Stimulated activated CD4-positive, alpha-beta T cell treated with anti-CD3 and anti-CD28 coated beads, Interleukin-15, amount 100 ng/mL, for 24 hours (primary cell): ENCODE measurements around the gene RSPH1.
"Not testable (repeated sequence)": the region's sequence is repeated elsewhere in the genome, so short reads cannot be mapped to it uniquely, and the experiment has no call there.

Experiments used
- DNase-seq: peaks from one replicate; pipeline ENCODE4 v3.0.0-alpha.2; 2020

The RSPH1 gene

DNA sequence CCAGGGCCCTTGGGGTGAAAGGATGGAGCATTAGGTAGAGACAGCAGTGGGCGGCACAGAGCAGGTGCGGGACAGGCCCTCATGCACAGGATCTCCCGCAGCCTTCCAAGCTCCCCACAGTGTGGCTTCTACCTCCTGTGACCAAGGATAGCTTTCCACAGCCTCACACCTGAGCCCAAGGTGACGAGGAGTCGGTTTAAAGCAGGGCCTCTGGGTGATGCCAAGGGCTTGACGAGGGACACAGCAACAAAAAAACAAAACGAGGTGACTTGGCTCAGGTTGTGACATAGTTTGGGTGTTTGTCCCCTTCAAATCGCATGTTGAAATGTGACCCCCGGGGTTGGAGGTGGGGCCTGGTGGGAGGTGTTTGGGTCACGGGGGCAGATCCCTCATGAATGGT lies 15.3 kb downstream of the RSPH1 start:
- DNase-seq = no peak

- DNase-seq = no peak
Measured at GRCh38 chr21:42479582-42479981, 16.4 kb downstream of the RSPH1 start.

DNA sequence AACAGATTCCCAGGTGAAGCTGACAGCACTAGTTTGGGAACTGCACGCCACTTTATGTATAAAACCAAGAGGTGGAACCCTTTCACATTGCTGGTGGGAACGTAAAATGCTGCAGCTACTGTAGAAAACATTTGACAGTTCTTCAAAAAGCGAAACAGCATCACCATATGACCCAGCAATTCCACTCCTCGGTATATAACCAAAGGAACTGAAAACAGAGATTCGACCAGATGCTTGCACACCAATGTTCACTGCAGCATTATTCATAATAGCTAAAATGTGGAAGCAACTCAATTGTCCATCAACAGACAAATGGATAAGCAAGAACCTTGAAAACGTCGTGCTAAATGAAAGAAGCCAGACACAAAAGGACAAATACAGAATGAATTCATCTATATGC lies 17.5 kb downstream of the RSPH1 start:
- DNase-seq = no peak

DNA sequence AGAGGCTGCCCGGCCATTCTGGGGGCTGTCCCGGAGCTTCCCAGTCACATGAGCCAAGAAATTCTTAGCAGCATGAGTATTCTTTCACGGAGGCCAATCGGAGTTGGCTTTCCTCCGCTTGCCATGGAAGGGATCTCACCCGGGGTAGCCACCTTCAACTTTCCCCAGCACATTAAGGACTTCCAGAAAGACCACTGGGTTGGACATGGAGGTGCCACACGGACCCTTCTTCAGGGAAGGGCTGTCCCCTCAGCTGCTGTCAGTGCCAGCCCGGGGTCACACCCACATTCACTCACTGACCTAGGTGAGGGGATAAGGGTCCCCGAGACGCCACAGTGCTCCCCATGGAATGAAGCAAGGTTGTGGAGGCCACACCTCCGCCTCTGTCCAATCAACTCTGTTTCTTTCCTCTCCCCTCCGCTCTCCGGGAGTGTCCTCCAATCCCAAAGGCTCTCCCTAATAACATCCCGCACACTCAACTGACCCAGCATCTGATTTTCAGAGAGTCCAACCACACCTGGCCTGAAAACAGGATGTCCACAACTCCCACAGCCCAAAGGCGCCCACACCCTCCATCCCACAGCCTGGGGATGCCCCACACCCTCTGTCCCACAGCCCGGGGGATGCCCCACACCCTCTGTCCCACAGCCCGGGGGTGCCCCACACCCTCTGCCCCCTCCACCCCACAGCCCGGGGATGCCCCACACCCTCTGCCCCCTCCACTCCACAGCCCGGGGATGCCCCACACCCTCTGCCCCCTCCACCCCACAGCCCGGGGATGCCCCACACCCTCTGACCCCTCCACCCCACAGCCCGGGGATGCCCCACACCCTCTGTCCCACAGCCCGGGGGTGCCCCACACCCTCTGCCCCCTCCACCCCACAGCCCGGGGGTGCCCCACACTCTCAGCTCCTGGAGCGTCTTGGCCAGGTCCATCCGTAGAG lies 19.4 kb downstream of the RSPH1 start:
- no peak for DNase-seq

GRCh38 chr21:42475526-42476387 lies 20.3 kb downstream of the RSPH1 start:
- DNase-seq = no peak

DNA sequence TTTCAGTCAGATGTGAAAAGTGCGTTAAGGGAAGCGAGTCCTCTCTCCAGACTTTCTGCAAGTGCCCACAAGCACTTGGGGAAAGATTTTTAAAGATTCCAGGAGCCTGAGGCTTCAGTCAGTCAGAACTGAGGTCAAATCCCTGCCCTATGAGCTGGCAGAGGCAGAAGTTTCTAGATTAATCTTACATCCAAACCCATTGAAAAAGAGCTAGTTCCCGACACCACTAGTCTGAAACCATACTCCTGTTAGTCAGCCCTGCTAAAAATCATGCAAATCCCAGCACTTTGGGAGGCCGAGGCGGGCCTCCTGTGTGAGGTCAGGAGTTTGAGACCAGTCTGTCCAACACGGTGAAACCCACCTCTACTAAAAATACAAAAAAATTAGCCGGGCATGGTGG lies 21.0 kb downstream of the RSPH1 start:
- DNase-seq = no peak

DNA sequence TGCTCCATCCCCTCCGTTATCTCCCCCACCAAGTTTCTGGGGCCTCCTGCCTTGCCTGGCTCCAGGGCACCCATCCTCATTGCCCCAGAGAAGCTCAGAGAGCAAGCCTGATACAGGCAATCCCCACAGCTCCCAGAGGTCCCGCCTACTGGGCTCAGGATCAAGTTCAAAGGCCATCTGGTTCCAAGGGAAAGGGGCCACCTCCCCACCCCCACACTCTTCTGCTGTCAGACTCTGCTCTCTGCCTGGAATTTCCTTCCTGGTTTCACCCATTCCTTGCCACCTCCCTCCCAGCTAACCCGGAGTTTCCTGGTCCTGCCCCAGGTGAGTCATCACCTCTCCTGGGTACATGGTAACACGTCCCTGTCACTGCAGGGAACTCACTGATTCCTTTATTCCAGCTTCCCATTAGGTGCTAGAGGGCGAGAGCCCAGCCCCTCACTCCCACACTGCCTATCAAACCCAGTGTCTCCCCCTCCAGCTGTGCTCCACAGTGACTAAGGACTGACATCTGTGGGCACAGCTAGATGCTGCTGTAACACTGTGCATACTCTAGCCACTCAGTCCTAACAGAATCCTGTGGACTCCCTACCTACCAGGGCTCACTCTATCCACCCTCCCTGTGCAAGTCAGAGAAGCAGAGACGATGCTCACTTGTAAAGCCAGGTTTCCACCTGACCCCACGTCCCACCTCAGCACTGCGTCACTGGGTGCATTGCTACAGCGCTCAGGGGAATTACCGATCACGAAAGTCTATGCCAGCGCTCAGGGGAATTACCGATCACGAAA lies 21.8 kb downstream of the RSPH1 start:
- no peak for DNase-seq

- no peak for DNase-seq
Measured at GRCh38 chr21:42473498-42474042, 22.5 kb downstream of the RSPH1 start.

DNA sequence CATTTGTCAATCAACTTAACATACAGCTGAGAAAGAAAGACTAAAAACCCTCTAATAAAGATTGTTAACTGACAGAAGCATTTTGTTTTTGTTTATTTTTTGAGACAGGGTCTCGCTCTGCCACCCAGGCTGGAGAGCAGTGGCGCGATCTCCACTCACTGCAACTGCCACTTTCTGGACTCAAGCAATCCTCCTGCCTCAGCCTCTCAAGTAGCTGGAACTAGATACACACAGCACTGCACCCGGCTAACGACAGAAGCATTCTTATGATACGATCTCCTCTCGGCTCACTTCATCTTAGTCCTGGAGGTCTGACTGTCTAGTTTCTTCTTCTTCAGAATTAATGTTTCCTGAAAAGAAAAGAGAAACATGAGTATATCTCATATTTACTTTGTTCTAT lies 23.5 kb downstream of the RSPH1 start:
- DNase-seq = no peak

GRCh38 chr21:42471716-42472330 lies 24.2 kb downstream of the RSPH1 start:
- DNase-seq = no peak

GRCh38 chr21:42471206-42471605 lies 24.8 kb downstream of the RSPH1 start:
- DNase-seq = no peak

GRCh38 chr21:42469726-42470125 lies 26.3 kb downstream of the RSPH1 start:
- DNase-seq = not testable (repeated sequence)

- no peak for DNase-seq
Measured at GRCh38 chr21:42469272-42469671, 26.8 kb downstream of the RSPH1 start.

GRCh38 chr21:42468491-42469131 lies 27.4 kb downstream of the RSPH1 start:
- no peak for DNase-seq

DNA sequence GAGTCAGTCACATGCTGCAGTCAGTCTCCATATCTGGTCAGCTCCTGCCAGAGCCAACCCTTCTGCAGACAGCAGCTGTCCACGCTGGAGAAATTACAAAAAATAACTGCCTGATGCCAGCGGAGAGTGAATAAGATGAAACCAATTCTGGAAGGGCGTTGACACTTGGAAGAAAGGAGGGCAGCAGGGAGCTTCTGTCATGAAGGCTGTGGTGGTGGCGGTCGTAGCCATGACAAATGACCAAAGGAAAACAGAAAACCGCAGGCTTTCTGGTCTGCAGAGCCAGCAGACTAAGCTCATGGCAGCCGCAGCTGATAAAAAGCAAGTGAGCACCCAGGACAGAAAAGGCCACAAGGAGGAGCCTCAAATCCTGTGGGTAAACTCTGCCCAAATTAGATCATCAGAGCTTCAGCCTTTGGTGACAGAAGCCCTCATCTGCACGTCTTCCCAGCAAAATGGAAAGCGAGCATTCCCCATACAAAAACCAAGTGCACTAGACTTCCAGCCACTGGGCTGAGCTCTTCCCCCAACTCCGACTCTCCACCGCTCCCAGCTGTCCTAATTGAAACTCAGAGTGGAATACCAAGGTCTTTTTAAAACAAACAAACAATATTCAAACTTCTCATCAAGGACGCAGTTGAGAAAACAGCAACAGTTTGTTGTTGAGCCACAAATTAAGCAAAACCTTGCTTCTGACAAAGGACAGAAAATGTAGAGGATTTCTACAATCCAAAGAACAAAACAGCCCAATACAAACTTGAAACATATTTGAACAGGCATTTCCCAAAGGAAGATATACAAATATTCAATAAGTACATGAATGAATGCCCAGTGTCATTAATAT lies 28.7 kb downstream of the RSPH1 start:
- DNase-seq = no peak

- DNase-seq = no peak
Measured at GRCh38 chr21:42466700-42467099, 29.3 kb downstream of the RSPH1 start.

DNA sequence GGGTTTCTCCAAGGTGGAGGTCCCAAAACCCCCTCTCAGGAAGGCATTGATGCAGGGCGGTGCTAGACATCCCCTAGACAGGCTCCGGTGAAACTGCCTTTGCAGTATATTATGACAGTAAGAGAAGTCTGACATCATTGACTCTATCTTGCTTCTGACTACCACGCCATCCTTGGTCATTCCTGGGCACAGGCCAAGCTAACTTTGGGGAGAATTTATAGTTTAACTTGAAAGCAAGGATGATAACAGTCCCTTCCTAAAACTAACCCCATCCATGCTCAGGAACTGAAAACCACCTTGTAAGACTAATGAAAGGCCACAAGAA lies 30.3 kb downstream of the RSPH1 start:
- DNase-seq = no peak

DNA sequence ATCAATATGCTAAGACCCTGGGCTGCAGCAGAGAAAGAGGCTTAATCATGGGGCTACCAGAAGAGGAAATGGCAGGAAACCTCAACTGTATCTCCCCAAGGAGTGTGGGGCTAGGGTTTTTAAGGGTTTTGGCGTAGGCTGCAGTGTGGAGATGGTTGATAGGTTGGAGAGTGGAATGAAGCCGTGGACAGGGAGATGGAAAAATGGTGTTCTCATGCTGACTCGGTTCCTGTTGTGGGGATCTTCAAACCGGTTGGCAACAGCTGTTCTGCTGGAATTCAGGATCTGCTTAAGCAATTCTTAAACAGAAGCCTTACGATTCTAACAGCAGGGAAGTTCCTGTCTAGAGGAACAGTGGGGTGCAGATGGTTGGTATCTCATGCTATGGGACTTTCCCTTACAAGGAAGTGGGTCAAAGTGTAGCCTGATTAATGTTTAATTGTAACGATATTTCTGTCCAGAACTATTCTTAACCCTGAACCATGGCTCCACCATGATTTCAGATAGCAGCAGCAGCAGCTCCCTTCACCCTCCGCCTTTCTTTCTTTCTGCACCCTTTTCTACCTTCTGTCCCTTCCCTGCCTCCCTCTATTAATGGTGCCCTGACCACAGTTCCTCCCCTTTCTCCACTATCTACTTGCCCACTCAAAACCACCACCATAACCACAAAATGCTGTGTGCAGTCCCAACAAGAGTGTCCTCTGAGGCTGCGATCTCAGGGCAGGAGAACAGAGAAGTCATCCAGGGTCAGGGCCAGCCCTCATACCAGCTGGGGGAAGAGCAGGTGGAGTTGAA lies 30.8 kb downstream of the RSPH1 start:
- no peak for DNase-seq

DNA sequence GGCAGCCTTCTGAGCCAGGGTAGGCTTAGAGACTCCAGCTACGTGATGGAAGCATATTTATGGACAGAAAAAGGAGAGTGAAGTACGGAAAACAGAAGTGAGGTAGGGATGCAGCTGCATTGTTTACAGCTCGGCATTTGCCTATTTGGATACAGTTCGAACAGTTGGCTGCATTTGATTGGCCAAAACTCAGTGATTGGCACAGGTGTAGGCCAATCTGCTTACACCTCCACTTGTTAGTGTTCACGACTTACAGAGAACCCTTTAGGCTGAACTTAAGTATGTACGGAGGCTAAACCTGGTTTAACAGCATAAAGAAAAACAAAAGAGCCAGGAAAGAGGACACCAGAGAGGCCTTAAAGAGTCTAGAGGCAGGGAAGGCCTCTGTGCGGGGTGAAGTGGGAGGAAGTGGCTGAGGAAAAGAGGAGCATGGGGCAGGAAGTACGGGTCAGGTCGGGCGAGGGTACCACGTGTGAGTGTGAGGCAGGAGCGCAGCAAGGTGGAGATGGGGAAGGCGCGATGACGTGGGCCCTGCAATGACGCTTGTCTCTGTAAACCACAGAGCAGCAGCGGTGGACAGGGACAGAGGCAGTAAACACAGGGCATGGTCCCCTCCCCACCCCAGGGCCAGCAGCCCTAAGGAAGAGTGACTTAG lies 32.0 kb downstream of the RSPH1 start:
- DNase-seq = peak; percentile 65
